ENCODE measurements around the gene PINK1. TPM values are rescaled to one million over a fixed set of nuclear protein-coding genes. Genes with fewer than 3 reads are reported as not detected.

PINK1 gene
- total RNA-seq, 1 donor from 2014 or later, result 16.5 TPM

GRCh38 chr1:20597650-20598049 is 35.6 kb upstream of the PINK1 start:
- no peaks in the 10 kb centered on the region for H3K36me3 Mint-ChIP-seq (ENCODE audit: low read depth)
- no peak overlapping the region for H3K4me3 Mint-ChIP-seq
- DNase-seq (ENCODE audit: low read depth, low spot score), result no peak
- no peak for TF ChIP-seq CTCF (conservative IDR thresholded peaks at IDR 0.05)
- no peaks in the 10 kb centered on the region for H3K9me3 Mint-ChIP-seq
- peaks cover 15% of the 10 kb centered on the region for H3K27me3 Mint-ChIP-seq (ENCODE audit: low read depth)
- no peaks in the 10 kb centered on the region for H3K4me1 Mint-ChIP-seq
- H3K27ac Mint-ChIP-seq (ENCODE audit: unreplicated experiment), result no peak overlapping the region

DNA sequence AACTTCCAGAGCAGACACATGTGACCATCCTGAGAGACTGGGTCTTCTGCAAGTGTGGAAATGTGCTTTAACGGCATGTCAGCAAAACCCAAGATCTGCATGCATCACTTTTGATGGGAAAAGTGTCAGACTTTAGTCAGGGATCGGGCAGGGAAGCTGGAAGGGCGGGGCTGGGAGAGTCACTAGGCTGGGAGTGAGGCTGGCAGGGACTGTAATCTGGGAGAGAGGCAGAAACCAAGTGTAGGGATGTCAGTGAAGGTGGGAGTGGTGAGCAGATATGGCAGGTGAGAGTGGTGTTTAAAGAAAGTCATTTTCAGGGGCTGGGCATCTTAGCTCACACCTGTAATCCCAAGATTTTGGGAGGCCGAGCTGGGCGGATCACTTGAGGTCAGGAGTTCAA is 33.1 kb upstream of the PINK1 start:
- no peaks in the 10 kb centered on the region for H3K36me3 Mint-ChIP-seq (ENCODE audit: low read depth)
- H3K4me3 Mint-ChIP-seq, result no peak overlapping the region
- peaks cover 2% of the 10 kb centered on the region for H3K27me3 Mint-ChIP-seq (ENCODE audit: low read depth)
- TF ChIP-seq CTCF (conservative IDR thresholded peaks at IDR 0.05), result no peak
- no peak overlapping the region for H3K27ac Mint-ChIP-seq (ENCODE audit: unreplicated experiment)
- no peak for DNase-seq (ENCODE audit: low read depth, low spot score)
- peaks cover 3% of the 10 kb centered on the region for H3K9me3 Mint-ChIP-seq
- H3K4me1 Mint-ChIP-seq, result no peaks in the 10 kb centered on the region

- Mint-ChIP-seq H3K4me1 (no peaks in the 10 kb centered on the region), H3K27ac (ENCODE audit: unreplicated experiment) (no peak overlapping the region), H3K4me3 (no peak overlapping the region), H3K27me3 (ENCODE audit: low read depth) (no peaks in the 10 kb centered on the region), H3K9me3 (peaks cover 3% of the 10 kb centered on the region), H3K36me3 (ENCODE audit: low read depth) (no peaks in the 10 kb centered on the region)
- no peak for TF ChIP-seq CTCF (conservative IDR thresholded peaks at IDR 0.05)
- DNase-seq (ENCODE audit: low read depth, low spot score), result no peak
Measured at GRCh38 chr1:20601129-20601825, 32.0 kb upstream of the PINK1 start.

DNA sequence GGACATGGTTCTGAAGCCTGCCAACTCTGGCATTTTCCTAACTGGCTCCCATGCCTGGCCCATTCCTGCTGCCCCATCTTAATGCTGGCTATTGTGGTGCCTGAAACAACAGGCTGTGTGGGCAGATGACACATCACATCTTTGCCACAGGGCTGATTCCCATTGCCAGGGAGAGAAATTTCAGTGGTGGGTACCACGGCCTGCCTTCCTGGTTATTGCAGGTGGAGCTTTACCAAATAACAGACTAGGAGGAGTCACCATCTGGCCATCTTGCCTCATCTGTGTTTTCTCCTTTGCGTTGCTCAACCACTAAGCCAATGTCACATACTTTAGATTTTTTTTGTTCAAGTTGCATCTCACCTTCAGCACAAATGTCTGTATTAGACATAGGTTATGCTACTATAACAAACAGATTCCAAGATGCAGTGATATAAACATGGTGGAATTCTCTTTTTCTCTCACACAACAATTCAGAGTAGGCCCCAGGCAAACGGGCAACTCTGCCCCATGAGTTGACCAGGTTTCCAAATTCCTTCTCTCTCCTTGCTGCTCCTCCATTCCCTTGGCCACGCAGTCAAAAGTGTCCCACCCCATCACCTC is 30.3 kb upstream of the PINK1 start:
- no peak for TF ChIP-seq CTCF (conservative IDR thresholded peaks at IDR 0.05)
- H3K27ac Mint-ChIP-seq (ENCODE audit: unreplicated experiment), result no peak overlapping the region
- peaks cover 3% of the 10 kb centered on the region for H3K9me3 Mint-ChIP-seq
- H3K36me3 Mint-ChIP-seq (ENCODE audit: low read depth), result no peaks in the 10 kb centered on the region
- H3K4me1 Mint-ChIP-seq, result no peaks in the 10 kb centered on the region
- peaks cover 3% of the 10 kb centered on the region for H3K27me3 Mint-ChIP-seq (ENCODE audit: low read depth)
- H3K4me3 Mint-ChIP-seq, result no peak overlapping the region
- no peak for DNase-seq (ENCODE audit: low read depth, low spot score)

GRCh38 chr1:20603504-20604464 is 29.5 kb upstream of the PINK1 start:
- Mint-ChIP-seq H3K27ac (ENCODE audit: unreplicated experiment) (no peak overlapping the region), H3K4me3 (no peak overlapping the region), H3K9me3 (peaks cover 3% of the 10 kb centered on the region), H3K36me3 (ENCODE audit: low read depth) (no peaks in the 10 kb centered on the region), H3K4me1 (no peaks in the 10 kb centered on the region), H3K27me3 (ENCODE audit: low read depth) (peaks cover 3% of the 10 kb centered on the region)
- TF ChIP-seq CTCF (conservative IDR thresholded peaks at IDR 0.05), result no peak
- no peak for DNase-seq (ENCODE audit: low read depth, low spot score)
